OCI-LY7 (cell line): ENCODE measurements around the gene ZNF783.

Experiments used
- CTCF ChIP-seq: fragments of 200-600 bp; sonication (generic); conservative IDR thresholded peaks from 2 replicates; pipeline ENCODE4 v1.5.1; 2014; ENCODE audit warnings: mild to moderate bottlenecking, antibody characterized with exemption, low read length, moderate library complexity, mixed read lengths
- EZH2phosphoT487 ChIP-seq: fragments of 200-600 bp; sonication (generic); IDR thresholded peaks from 2 replicates; pipeline ENCODE4 v1.6.1; 2018; ENCODE audit warnings: low read depth, borderline replicate concordance, mild to moderate bottlenecking, mixed run types, antibody characterized with exemption, low read length, moderate library complexity, mixed read lengths

DNA sequence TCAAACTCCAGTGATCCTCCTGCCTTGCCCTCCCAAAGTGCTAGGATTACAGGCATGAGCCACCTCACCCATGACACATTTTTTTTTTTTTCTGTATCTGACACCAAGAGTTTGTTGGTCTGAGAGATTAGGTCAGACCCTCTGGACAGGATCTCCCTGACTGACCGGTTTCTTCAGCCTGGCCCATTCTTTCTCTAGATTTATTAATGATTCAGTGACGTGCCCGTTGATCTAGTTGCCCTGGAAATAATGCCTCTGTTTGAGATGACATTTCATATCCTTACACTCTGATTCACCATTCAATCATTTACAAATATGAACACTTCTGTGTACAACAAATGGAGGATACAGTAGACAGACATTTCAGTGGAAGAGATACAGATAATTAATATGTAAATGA is 23.9 kb upstream of the ZNF783 start:
- no peak for TF ChIP-seq CTCF
- no peak for TF ChIP-seq EZH2phosphoT487
